ENCODE data around the gene SEMA6B.

GRCh38 chr19:4494691-4495064 lies 64.8 kb downstream of the SEMA6B start:
- TF ChIP-seq PRDM2 (tag by site-specific recombination; IDR thresholded peaks at IDR 0.05; ENCODE audit: borderline replicate concordance) (no peak), CTCF (tag by site-specific recombination; IDR thresholded peaks at IDR 0.05) (no peak), ZNF670 (tag by site-specific recombination; IDR thresholded peaks at IDR 0.05; ENCODE audit: low read depth) (no peak), ZNF626 (tag by site-specific recombination; IDR thresholded peaks at IDR 0.05) (no peak), ZNF133 (tag by site-specific recombination; IDR thresholded peaks at IDR 0.05) (no peak), ZNF175 (tag by site-specific recombination; IDR thresholded peaks at IDR 0.05) (no peak), YY1 (tag by site-specific recombination; IDR thresholded peaks at IDR 0.05) (no peak)

Measured in HEK293 (cell line).